ENCODE data around the gene SLC45A1.

The SLC45A1 gene

DNA sequence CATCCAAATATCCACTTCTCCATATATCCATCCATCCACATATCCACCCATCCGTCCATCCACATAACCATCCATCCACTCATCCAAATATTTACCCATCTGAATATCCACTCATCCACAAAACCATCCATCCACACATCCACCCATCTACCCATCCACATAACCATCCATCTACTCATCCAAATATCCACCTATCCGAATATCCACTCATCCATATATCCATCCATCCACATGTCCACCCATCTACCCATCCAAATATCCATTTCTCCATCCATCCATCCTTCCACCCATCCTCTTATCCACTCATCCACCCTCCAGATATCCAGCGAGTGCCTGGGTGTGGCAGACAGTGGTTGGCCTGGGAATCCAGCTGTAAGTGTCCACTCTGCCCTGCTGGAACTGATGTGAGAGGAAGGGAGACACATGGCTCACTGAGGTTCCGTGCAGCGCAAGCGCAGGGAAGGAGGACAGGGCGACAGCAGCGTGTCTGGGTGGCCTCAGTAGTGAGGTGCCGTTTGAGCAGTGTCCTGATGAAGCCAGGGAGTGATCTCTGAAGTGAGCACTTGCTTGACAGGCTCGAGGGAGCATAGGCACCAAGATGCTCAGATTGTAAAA is 27.1 kb downstream of the SLC45A1 start:
- in situ Hi-C loops (cut with MboI; ENCODE audit: low sequenced_read_pairs, unreplicated experiment) = no loop called here
- TF ChIP-seq, protein P1, sequence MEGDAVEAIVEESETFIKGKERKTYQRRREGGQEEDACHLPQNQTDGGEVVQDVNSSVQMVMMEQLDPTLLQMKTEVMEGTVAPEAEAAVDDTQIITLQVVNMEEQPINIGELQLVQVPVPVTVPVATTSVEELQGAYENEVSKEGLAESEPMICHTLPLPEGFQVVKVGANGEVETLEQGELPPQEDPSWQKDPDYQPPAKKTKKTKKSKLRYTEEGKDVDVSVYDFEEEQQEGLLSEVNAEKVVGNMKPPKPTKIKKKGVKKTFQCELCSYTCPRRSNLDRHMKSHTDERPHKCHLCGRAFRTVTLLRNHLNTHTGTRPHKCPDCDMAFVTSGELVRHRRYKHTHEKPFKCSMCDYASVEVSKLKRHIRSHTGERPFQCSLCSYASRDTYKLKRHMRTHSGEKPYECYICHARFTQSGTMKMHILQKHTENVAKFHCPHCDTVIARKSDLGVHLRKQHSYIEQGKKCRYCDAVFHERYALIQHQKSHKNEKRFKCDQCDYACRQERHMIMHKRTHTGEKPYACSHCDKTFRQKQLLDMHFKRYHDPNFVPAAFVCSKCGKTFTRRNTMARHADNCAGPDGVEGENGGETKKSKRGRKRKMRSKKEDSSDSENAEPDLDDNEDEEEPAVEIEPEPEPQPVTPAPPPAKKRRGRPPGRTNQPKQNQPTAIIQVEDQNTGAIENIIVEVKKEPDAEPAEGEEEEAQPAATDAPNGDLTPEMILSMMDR (IDR thresholded peaks at IDR 0.05; ENCODE audit: borderline replicate concordance, control extremely low read depth, extremely low read depth, insufficient read depth, missing control alignments) = no peak
- DNase-seq (ENCODE audit: low spot score) = no peak

DNA sequence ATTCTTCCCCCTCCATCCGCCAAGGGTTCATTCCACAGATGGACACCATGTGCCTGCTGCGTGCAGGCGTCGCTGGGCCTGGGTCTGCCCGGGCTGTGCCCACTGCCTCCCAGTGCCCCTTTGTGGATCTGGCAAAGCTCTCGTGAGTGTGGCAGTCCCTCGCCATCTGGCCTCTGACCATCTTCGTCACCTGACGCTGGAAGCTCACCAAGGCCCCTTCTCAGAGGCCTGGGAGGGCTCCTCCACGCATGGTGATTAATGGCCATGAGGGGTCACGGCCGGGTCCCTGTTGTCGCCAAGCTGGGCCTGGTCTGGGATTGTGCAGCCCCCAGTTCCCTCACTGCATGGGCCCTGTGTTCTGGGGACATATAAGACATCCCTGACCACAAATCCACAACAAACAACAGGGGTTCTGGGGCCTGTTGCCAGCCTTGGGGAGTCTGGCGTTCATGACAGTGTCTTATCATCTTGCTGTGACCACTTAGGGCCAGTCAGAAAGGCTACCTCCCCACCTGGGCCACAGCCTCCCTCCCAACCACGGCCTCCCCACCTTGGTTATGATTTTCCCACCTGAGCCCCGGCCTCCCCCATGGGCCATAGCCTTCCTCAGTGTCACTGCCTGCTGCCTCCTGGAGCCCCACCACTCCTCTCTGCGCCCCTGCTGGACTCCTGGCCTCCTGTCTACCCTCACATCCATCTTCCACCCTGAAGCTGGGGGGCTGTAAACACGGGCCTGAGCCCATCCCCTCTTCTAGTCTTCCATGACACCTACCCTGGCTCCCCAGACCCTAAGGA is 27.9 kb downstream of the SLC45A1 start:
- TF ChIP-seq, protein P1 (IDR thresholded peaks at IDR 0.05; ENCODE audit: borderline replicate concordance, control extremely low read depth, extremely low read depth, insufficient read depth, missing control alignments) = no peak
- in situ Hi-C loops (cut with MboI; ENCODE audit: low sequenced_read_pairs, unreplicated experiment) = no loop called here
- DNase-seq (ENCODE audit: low spot score) = no peak

DNA sequence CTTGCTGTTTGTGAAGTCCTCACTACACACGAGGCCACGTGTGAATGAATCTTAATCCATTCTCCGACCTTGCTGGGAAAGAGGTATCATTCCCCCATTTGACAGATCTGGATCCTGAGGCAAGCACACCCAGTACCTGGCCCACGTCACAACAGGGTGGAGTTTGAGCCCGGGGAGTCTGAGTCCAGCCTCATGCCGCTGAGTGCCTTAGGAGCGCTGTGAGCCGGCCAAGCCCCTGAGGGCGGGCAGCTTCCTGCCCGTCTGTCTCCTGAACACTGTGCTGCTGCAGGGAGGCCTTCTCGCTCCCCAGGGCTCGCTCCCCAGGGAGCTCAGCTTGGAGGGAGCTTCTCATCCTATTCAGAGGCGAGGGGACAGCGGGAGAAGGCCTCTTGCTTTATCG is 29.7 kb downstream of the SLC45A1 start:
- in situ Hi-C loops (cut with MboI; ENCODE audit: low sequenced_read_pairs, unreplicated experiment) = no loop called here
- TF ChIP-seq, protein P1 (IDR thresholded peaks at IDR 0.05; ENCODE audit: borderline replicate concordance, control extremely low read depth, extremely low read depth, insufficient read depth, missing control alignments) = no peak
- no peak for DNase-seq (ENCODE audit: low spot score)

DNA sequence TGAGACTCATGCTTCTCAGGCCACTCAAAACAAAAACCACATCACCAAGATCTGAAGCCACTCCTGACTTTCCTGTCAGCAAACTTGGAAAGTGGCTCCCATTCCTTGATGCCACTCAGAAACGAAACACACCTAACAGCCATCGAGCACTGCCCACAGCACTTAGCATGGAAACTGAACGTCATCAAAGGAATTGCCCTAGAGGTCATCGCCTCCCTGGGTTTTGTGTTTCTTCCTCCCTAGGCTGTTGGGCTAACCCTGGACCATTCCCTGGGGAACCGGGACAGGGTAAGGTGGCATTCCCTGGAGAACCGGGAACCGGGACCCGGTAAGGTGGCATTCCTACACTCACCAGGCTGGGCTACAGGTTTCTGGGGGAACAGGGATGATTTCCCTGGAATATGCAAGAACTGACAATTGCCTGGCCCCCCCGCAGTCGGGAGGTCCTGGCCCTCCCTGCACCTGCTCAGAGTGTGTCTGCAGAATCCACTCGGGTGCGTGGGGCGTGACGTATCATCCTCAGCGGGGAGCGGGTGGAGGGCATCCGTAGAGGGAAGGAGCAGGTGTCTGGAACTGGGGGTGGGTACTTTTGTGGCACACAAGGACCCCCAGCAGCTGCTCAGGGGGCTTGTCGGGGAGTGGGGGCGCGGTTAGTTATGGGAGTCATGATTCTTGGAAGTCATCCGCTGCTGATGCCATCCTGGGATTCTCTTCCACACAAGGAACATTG is 30.3 kb downstream of the SLC45A1 start:
- TF ChIP-seq, protein P1 (IDR thresholded peaks at IDR 0.05; ENCODE audit: borderline replicate concordance, control extremely low read depth, extremely low read depth, insufficient read depth, missing control alignments) = no peak
- in situ Hi-C loops (cut with MboI; ENCODE audit: low sequenced_read_pairs, unreplicated experiment) = no loop called here
- no peak for DNase-seq (ENCODE audit: low spot score)

GRCh38 chr1:8348777-8349472 is 31.0 kb downstream of the SLC45A1 start:
- peak; percentile 92 for DNase-seq (ENCODE audit: low spot score)
- in situ Hi-C loops (cut with MboI; ENCODE audit: low sequenced_read_pairs, unreplicated experiment) = no loop called here
- TF ChIP-seq, protein P1 (IDR thresholded peaks at IDR 0.05; ENCODE audit: borderline replicate concordance, control extremely low read depth, extremely low read depth, insufficient read depth, missing control alignments) = peak; percentile 76

DNA sequence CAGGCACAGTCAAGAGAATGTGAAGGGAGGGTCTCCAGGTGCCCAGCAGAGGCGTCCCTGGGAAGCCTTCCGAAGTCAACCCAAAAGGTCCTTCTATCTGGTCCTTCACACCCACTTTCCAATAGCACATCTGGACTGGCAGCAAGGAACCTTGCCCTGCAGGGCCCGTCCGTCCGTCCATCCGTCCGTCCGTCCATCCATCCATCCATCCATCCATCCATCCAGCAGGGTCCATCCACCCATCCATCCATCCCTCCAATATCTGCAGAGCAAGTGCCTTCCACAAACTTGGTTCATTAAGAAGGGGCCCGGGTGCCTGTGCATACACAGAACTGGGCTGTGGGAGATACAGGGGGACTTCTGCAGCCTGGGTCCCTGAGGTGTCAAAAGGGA is 31.6 kb downstream of the SLC45A1 start:
- TF ChIP-seq, protein P1 (IDR thresholded peaks at IDR 0.05; ENCODE audit: borderline replicate concordance, control extremely low read depth, extremely low read depth, insufficient read depth, missing control alignments) = no peak
- in situ Hi-C loops (cut with MboI; ENCODE audit: low sequenced_read_pairs, unreplicated experiment) = no loop called here
- no peak for DNase-seq (ENCODE audit: low spot score)

Data from GM13976 (cell line).